Measurements from ENCODE around the gene ZNF488.

ZNF488 gene

DNA sequence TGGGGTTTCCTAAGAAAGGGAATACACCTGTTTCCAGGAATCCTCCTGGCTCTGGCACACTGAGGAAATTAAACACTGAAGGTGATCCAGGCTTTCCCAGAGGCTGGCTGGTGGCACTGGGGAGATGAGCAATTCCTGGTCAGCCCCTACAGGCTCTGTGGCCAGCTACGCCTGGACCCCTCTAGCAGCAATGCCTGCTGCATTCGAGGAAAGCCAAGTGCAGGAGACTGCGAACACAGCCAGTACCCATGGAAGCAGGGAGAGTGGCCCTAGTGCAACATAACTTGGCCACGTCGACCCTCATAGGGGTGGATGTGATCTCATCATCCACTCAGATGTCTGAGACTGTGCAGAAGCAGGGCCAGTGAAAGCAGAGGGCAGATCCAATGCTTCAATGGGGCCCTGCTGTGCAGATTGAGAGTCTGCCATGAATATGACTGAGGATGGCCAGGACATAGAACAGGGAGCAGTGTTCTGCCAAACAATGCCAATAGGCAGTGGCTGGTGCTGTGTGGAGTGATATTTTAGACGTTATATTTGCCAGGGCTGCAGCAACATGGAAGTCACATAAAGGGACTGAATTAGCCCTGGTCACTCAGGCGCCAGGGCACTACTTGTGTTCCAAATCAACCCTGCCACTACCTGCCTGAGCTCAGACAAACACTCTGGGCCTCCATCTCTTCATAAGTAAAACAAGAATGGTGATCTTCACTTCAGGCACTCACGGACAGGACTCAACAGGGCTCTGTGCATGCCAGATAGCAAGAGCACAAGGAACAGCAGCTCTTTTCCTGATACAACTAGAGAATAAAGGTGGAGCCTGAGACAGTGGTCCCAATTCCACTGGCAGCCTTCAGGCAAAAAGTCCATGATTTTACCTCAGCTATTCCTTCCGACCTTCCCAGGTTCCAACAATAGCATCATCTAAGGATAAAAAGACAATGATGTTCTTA is 2.4 kb downstream of the ZNF488 start:
- TF ChIP-seq, protein P1, sequence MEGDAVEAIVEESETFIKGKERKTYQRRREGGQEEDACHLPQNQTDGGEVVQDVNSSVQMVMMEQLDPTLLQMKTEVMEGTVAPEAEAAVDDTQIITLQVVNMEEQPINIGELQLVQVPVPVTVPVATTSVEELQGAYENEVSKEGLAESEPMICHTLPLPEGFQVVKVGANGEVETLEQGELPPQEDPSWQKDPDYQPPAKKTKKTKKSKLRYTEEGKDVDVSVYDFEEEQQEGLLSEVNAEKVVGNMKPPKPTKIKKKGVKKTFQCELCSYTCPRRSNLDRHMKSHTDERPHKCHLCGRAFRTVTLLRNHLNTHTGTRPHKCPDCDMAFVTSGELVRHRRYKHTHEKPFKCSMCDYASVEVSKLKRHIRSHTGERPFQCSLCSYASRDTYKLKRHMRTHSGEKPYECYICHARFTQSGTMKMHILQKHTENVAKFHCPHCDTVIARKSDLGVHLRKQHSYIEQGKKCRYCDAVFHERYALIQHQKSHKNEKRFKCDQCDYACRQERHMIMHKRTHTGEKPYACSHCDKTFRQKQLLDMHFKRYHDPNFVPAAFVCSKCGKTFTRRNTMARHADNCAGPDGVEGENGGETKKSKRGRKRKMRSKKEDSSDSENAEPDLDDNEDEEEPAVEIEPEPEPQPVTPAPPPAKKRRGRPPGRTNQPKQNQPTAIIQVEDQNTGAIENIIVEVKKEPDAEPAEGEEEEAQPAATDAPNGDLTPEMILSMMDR (IDR thresholded peaks at IDR 0.05; ENCODE audit: low read length, missing control alignments), result no peak
- no peak for DNase-seq (ENCODE audit: low read depth)
- H3K4me3 ChIP-seq (replicated peaks; ENCODE audit: low read depth, low read length), result no peak overlapping the region

DNA sequence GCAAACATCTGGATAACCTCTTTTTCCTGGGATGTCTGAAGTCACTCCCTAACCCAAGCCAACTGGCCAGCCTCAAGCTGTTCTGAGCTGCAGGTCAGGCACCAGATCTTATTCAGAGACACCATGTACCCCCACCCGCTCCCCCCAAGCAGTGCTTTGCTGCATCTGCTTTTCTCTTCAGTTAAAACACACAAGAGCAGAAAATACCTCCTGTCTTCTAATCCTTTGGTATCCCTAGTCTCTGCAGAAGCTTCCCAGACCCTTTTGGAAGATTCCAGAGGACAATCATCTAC is 3.0 kb downstream of the ZNF488 start:
- TF ChIP-seq, protein P1 (IDR thresholded peaks at IDR 0.05; ENCODE audit: low read length, missing control alignments), result no peak
- no peak for DNase-seq (ENCODE audit: low read depth)
- H3K4me3 ChIP-seq (replicated peaks; ENCODE audit: low read depth, low read length), result no peak overlapping the region

DNA sequence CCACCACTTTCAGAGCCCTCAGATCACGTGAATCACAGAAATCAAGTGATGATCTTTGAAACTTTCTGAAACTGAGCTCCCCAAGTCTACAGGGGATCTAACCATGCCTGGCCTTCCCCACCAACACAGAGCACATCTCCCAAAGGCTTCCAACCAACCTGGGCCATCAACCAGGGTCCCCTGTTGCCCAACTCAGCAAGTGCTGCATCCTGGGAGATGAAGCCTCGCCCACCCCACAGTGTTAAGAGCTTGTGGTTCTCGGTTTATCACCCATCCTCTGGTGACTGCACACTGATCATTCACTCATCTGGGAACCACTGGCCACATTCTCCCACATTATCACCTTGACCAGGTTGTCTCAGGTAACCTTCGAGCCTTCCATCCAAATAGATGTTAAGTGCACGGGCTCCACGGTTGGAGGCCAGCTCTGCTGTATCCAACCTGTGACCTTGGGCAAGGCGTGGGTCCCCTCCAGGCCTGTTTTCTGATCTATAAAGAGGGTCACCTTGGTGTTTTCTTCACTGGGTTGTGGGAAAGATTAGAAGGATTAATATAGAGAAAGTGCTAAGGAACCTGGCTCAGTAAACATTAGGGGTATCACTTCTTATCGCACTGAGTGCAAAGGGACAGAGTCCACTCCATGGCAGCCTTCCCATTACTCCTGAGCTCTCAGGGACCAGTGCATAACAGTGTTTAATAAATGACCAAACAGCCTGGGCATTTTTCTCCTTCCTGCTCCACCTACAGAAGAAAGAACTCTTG is 3.6 kb downstream of the ZNF488 start:
- no peak for DNase-seq (ENCODE audit: low read depth)
- H3K4me3 ChIP-seq (replicated peaks; ENCODE audit: low read depth, low read length), result no peak overlapping the region
- TF ChIP-seq, protein P1 (IDR thresholded peaks at IDR 0.05; ENCODE audit: low read length, missing control alignments), result no peak

DNA sequence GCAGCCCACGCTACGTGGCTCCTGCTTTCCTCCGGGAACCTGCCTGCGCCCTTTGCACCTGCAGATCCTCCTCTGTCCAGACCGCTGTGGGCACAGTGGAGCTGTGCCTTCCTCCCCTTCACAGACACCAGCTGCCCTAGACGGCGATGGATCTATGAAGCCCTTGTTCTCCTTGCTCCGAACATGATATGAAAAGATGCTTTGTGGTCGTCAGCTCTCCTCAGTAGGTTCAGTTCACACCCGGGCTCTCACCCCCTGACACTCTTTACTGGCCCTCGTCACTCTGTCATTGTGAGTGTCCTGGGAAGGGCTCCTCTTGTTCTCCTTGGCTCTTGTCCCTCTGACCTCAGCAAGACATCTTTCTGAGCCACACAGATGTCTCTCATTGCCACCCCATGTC is 4.2 kb downstream of the ZNF488 start:
- DNase-seq (ENCODE audit: low read depth), result no peak
- TF ChIP-seq, protein P1 (IDR thresholded peaks at IDR 0.05; ENCODE audit: low read length, missing control alignments), result no peak
- H3K4me3 ChIP-seq (replicated peaks; ENCODE audit: low read depth, low read length), result no peak overlapping the region

DNA sequence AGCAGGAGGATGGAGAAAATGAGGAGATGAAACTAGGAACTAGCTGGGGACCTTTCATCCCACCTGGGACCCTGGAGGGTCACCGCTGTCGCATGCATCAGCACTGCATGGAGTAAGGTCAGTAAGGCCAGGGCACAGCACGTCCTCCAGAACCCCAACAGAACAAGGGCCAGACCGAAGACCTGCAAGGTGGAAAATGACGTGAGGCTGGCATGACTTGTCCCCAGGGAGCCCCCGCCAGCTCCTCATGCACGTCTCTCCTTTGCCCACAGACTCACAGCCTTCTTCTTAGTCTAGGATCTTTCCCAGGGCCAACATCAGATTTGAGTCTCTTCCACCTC is 4.7 kb downstream of the ZNF488 start:
- TF ChIP-seq, protein P1 (IDR thresholded peaks at IDR 0.05; ENCODE audit: low read length, missing control alignments), result no peak
- no peak for DNase-seq (ENCODE audit: low read depth)
- H3K4me3 ChIP-seq (replicated peaks; ENCODE audit: low read depth, low read length), result no peak overlapping the region

DNA sequence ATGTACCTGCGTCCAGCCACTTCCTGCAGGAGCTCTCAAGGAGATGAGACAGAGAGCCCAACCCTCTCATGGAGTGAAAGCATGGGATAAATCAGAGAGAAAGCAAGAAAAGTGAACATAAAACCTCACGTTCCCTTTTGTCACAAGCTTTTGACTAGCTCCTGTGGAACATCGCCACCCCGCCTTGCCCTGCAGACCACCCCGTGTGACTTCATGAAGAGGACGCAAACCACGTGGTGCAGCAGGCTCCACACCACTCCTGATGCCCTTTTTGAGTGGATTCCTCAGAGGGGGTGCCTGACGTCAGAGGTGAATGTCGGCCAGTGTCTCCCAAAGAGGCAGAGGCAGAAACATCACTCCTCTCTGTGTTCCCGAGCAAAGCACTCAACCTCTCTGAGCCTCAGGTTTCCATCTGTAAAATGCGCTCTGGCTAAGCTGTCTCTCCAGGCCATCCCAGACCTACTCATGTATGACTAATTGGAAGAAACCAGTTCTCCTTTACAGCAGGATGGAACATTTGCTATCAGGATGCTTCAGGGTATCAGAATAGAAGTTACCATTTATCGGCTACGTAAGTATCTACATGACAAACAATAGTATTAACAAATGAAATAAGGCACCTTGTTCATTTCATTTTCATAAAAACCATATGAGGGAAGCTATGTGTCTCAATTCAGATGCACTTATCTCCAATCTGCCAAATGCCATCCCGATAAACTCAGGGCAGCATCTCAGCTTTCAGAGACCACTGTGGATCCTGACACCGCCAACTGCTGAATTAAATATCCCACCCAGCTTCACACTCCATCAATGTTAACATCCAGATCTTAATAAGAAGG is 5.3 kb downstream of the ZNF488 start:
- no peak for DNase-seq (ENCODE audit: low read depth)
- H3K4me3 ChIP-seq (replicated peaks; ENCODE audit: low read depth, low read length), result no peak overlapping the region
- TF ChIP-seq, protein P1 (IDR thresholded peaks at IDR 0.05; ENCODE audit: low read length, missing control alignments), result no peak
